HCT116 (cell line): ENCODE results near the gene GRIK2.

Source experiments
- ATF3 ChIP-seq: IDR thresholded peaks from 2 replicates; pipeline ENCODE4 v1.6.1; 2012
- CEBPB ChIP-seq: IDR thresholded peaks from 2 replicates; pipeline ENCODE4 v1.6.1; 2012; ENCODE audit warnings: low read depth
- CTCF ChIP-seq, 3 experiments: fragments of 200-600 bp in 1 of 3; sonication (generic) in 1 of 3; IDR thresholded peaks in 2 of 3; conservative IDR thresholded peaks in 1 of 3; 2 replicates each; pipeline ENCODE4 v1.5.1; 2012 to 2017; ENCODE audit warnings: low read depth in 2 of 3, low read length in 2 of 3, antibody characterized with exemption in 1 of 3, borderline replicate concordance in 1 of 3, control low read depth in 1 of 3, mild to moderate bottlenecking in 1 of 3, mixed read lengths in 1 of 3, mixed run types in 1 of 3, moderate library complexity in 1 of 3; ENCODE audit not compliant: insufficient read depth in 1 of 3
- ELF1 ChIP-seq: IDR thresholded peaks from 2 replicates; pipeline ENCODE4 v1.6.1; 2012; ENCODE audit warnings: low read depth, borderline replicate concordance
- FOSL1 ChIP-seq: IDR thresholded peaks from 2 replicates; pipeline ENCODE4 v1.6.1; 2012; ENCODE audit warnings: low read depth
- POLR2AphosphoS5 ChIP-seq: IDR thresholded peaks from 2 replicates; pipeline ENCODE4 v1.6.1; 2011; ENCODE audit warnings: mild to moderate bottlenecking, low read depth, low read length, moderate library complexity

DNA sequence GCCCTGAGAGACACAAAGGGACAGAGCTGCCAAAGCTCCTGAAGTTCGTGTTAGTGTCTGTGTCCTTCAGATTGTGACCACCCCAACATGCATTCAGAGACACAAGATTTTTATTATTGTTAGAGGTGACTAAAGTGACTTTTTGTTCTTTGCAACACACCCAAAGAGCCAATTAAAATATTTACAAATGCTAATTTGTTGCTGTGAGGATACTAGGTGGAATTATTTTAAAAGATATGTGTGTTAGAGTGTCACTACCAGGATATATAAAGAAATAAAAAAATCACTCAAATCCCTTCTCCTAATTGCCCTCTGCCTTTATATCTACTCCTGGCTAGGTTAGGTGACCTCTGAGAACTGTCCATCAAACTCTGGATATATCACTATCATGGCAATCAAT, 160.7 kb downstream of the GRIK2 start:
- TF ChIP-seq POLR2AphosphoS5 (no peak), CTCF (IDR thresholded peaks at IDR 0.05 in 2 of 3, conservative IDR thresholded peaks at IDR 0.05 in 1 of 3; ENCODE audit: borderline replicate concordance in 1 of 3, insufficient read depth in 1 of 3, low read depth in 2 of 3, low read length in 2 of 3) (no peak), FOSL1 (no peak), ELF1 (no peak), ATF3 (no peak), CEBPB (no peak)
